ENCODE measurements around the gene MBNL1. TPM values are rescaled to one million over a fixed set of nuclear protein-coding genes. Genes with fewer than 3 reads are reported as not detected.

The MBNL1 gene
- total and polyA plus RNA-seq, 2 donors (not counting 3 experiments of a cell fraction or from before 2014, with no cell fraction given), result 179 to 362 TPM

DNA sequence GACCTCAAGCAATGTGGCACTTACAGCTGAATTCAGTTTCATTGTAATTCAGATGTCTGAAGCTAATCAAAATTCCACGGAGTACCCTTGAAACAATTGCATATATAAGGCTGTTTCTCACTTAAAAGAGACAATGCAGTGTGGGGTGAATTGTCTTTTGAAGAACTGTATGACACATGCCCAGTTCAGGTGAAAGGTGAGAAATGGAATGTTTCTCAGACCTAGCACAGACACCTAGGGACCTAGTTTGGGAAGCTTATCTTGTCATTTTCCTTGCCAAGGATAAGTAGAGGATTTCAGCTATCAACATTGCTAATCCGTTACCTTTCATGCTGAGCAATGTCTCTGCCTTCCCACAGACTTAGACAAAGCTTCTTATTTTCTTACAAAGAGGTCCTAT, 36.3 kb downstream of the MBNL1 start:
- intact Hi-C loops (cut with micrococcal nuclease), result no loop called here
- no TSS peak for BruUV-seq (replicated peaks)
- Histone ChIP-seq H3K9ac (replicated peaks; ENCODE audit: extremely low read depth, insufficient read depth, low read length) (no peak overlapping the region), H3K4me2 (ENCODE audit: insufficient read depth, low read length) (no peak overlapping the region), H3K4me1 (ENCODE audit: control insufficient read depth, extremely low read depth, insufficient read depth, low read length) (peaks cover 52% of the 10 kb centered on the region), H3K36me3 (ENCODE audit: control insufficient read depth in 2 of 2, extremely low read depth in 1 of 2, insufficient read depth in 2 of 2, low read length in 2 of 2) (peaks cover 8 to 17% of the 10 kb centered on the region in 2 experiments), H3K9me3 (replicated peaks; ENCODE audit: control insufficient read depth, insufficient read depth, low read length) (no peaks in the 10 kb centered on the region), H3K27ac (ENCODE audit: insufficient read depth, low read depth, low read length) (no peak overlapping the region), H3K4me3 (replicated peaks in 1 of 3; ENCODE audit: insufficient read depth in 1 of 3, low read depth in 1 of 3, low read length in 3 of 3) (no peak overlapping the region), H3K27me3 (ENCODE audit: control insufficient read depth in 2 of 2, insufficient read depth in 2 of 2, low read length in 2 of 2) (no peaks in the 10 kb centered on the region), H3K79me2 (ENCODE audit: control insufficient read depth, insufficient read depth, low read length) (peaks cover 100% of the 10 kb centered on the region), H3K9me1 (replicated peaks; ENCODE audit: control insufficient read depth, extremely low read depth, insufficient read depth, low read length) (no peaks in the 10 kb centered on the region), H4K20me1 (replicated peaks; ENCODE audit: control insufficient read depth, extremely low read depth, insufficient read depth, low read length) (peaks cover 3% of the 10 kb centered on the region), H2AFZ (ENCODE audit: low read depth, low read length) (no peak overlapping the region)
- FAIRE-seq (peak; percentile 24), DNase-seq (ENCODE audit: low read depth, low spot score) (no peak)
- dilution Hi-C loops (cut with MboI; ENCODE audit: extremely low pct_ligation_motif_present, low sequenced_read_pairs), result no loop called here
- TF ChIP-seq GATA2 (IDR thresholded peaks at IDR 0.05; ENCODE audit: insufficient read depth, insufficient read length, low read depth, low read length) (no peak), JUN (IDR thresholded peaks at IDR 0.05; ENCODE audit: borderline replicate concordance, insufficient read depth, insufficient read length, low read depth) (no peak), EZH2 (IDR thresholded peaks at IDR 0.05; ENCODE audit: borderline replicate concordance, low read depth, low read length, severe bottlenecking) (no peak), MYC (IDR thresholded peaks at IDR 0.05; ENCODE audit: low read depth, low read length) (no peak), POLR2A (IDR thresholded peaks at IDR 0.05; ENCODE audit: low read depth, low read length) (no peak), FOS (IDR thresholded peaks at IDR 0.05; ENCODE audit: borderline replicate concordance, insufficient read depth, low read length) (no peak), POLR2AphosphoS5 (IDR thresholded peaks at IDR 0.05; ENCODE audit: insufficient read depth, low read depth, low read length) (no peak)
- TF ChIP-seq, protein P1, sequence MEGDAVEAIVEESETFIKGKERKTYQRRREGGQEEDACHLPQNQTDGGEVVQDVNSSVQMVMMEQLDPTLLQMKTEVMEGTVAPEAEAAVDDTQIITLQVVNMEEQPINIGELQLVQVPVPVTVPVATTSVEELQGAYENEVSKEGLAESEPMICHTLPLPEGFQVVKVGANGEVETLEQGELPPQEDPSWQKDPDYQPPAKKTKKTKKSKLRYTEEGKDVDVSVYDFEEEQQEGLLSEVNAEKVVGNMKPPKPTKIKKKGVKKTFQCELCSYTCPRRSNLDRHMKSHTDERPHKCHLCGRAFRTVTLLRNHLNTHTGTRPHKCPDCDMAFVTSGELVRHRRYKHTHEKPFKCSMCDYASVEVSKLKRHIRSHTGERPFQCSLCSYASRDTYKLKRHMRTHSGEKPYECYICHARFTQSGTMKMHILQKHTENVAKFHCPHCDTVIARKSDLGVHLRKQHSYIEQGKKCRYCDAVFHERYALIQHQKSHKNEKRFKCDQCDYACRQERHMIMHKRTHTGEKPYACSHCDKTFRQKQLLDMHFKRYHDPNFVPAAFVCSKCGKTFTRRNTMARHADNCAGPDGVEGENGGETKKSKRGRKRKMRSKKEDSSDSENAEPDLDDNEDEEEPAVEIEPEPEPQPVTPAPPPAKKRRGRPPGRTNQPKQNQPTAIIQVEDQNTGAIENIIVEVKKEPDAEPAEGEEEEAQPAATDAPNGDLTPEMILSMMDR (IDR thresholded peaks at IDR 0.05; ENCODE audit: extremely low read depth in 1 of 2, insufficient read depth in 1 of 2, low read depth in 1 of 2, low read length in 2 of 2), result no peak
- TF ChIP-seq, protein P2, sequence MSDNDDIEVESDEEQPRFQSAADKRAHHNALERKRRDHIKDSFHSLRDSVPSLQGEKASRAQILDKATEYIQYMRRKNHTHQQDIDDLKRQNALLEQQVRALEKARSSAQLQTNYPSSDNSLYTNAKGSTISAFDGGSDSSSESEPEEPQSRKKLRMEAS (IDR thresholded peaks at IDR 0.05; ENCODE audit: insufficient read depth, insufficient read length), result no peak
- ChIA-PET POLR2A (no interaction called here), CTCF (interaction anchor here (0.7 to 2.2 kb wide), 11 partner anchors 8 to 233 kb away, joined by 3 to 7 read pairs (median 3); no protein-coding TSS in a partner anchor)
